Measurements from ENCODE around the gene NCKAP5. TPM values are rescaled to one million over a fixed set of nuclear protein-coding genes. Genes with fewer than 3 reads are reported as not detected.
A peak's percentile ranks its signal among the peaks of the same experiment; 100 is the strongest.

The NCKAP5 gene
- polyA plus RNA-seq, 2 of the 4 experiments (the other 2 are of a cell fraction): 3.0 to 4.1 TPM

- DNase-seq (ENCODE audit: low read depth in 1 of 2, low spot score in 1 of 2) (peak in 1 of 2 experiments; percentile 21), FAIRE-seq (no peak), ATAC-seq (peak; percentile 27 to 47; a peak in 2 of 6 replicates)
- Histone ChIP-seq H3K4me3 (no peak overlapping the region), H3K4me2 (no peak overlapping the region), H3K9me3 (no peaks in the 10 kb centered on the region), H3K27ac (peak overlapping the region; percentile 36 to 43; a peak in 4 of 6 replicates), H3K4me1 (no peaks in the 10 kb centered on the region)
- CTCF ChIA-PET: no interaction called here
- WGBS (ENCODE audit: missing lambda C conversion rate): 40% methylated on average over 4 of the region's 4 CpGs
- POLR2A ChIA-PET: no interaction called here
- no peak for TF ChIP-seq BCL3 (IDR thresholded peaks at IDR 0.05)
These were observed 221.6 kb downstream of the NCKAP5 start for GRCh38 chr2:133346654-133347053.

GRCh38 chr2:133345638-133346037 is 222.6 kb downstream of the NCKAP5 start:
- Histone ChIP-seq H3K27ac (no peak overlapping the region; a peak in 2 of 6 replicates), H3K9me3 (no peaks in the 10 kb centered on the region), H3K4me3 (no peak overlapping the region), H3K4me1 (no peaks in the 10 kb centered on the region), H3K4me2 (no peak overlapping the region)
- TF ChIP-seq CBX2 (IDR thresholded peaks at IDR 0.05; ENCODE audit: borderline replicate concordance, low read depth): no peak
- ChIA-PET CTCF (no interaction called here), POLR2A (no interaction called here)
- ATAC-seq: no peak
- FAIRE-seq: no peak
- DNase-seq (ENCODE audit: low read depth in 1 of 2, low spot score in 1 of 2): no peak
- WGBS (ENCODE audit: missing lambda C conversion rate): 77% methylated on average over 1 of the region's 1 CpG

DNA sequence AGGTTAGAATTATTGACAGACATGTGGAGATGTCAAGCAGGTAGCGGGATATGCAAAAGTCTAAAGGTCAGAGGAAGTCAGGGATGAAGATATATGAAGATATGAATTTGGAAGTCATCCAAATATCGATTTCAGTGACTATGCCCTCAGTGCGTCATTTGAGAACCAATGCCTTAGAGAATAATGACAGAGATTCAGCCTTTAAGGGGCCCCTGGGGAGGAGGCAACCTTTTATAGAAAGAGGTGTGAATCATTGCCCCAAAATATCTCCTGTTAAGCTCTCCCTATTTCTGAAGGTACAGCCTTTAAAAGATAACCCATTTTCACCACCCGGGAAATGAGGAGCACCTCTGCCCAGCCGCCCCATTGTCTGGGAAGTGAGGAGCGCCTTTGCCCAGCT is 223.4 kb downstream of the NCKAP5 start:
- WGBS (ENCODE audit: missing lambda C conversion rate): 66% methylated on average over 6 of the region's 6 CpGs
- H3K4me3 ChIP-seq: no peak overlapping the region
- FAIRE-seq: no peak
- H3K9me3 ChIP-seq: no peaks in the 10 kb centered on the region
- CTCF ChIA-PET: interaction anchor here (1.2 kb wide), 1 partner anchor 34 kb away, joined by 3 read pairs; no protein-coding TSS in a partner anchor
- POLR2A ChIA-PET: no interaction called here
- H3K4me1 ChIP-seq: no peaks in the 10 kb centered on the region
- no peak for DNase-seq (ENCODE audit: low read depth in 1 of 2, low spot score in 1 of 2)
- TF ChIP-seq RCOR1 (IDR thresholded peaks at IDR 0.05; ENCODE audit: low read depth, low read length) (no peak), TFCP2L1 (CRISPR knock-in tag; IDR thresholded peaks at IDR 0.05) (no peak), ZNF302 (CRISPR knock-in tag; IDR thresholded peaks at IDR 0.05) (no peak), RNF2 (IDR thresholded peaks at IDR 0.05; ENCODE audit: borderline replicate concordance, low read depth) (no peak), HOXA7 (CRISPR knock-in tag; IDR thresholded peaks at IDR 0.05) (no peak)
- no peak for ATAC-seq
- no peak overlapping the region for H3K27ac ChIP-seq
- H3K4me2 ChIP-seq: no peak overlapping the region

DNA sequence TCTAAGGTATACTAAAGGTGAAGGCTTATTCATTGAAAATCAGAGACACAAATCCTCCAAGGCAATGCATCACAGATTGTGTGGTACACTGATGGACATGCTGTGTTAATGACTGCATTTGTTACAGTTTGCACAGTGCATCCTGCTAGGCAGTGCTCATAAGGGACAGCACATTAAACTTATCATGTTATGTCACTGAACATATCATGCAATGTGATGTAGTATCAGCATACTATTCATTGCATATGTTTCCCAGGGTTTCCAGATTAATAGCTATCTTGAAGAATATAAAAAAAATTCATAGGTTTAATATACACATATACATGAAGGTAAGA is 225.3 kb downstream of the NCKAP5 start:
- Histone ChIP-seq H3K4me2 (no peak overlapping the region), H3K27ac (no peak overlapping the region), H3K9me3 (no peaks in the 10 kb centered on the region), H3K4me3 (no peak overlapping the region), H3K4me1 (no peaks in the 10 kb centered on the region)
- ATAC-seq (no peak), FAIRE-seq (no peak), DNase-seq (ENCODE audit: low read depth in 1 of 2, low spot score in 1 of 2) (no peak)
- TF ChIP-seq NFE2L2 (conservative IDR thresholded peaks at IDR 0.05; ENCODE audit: low read length) (no peak), EHMT2 (IDR thresholded peaks at IDR 0.05; ENCODE audit: low read depth) (no peak), RFX5 (IDR thresholded peaks at IDR 0.05) (no peak), TFCP2L1 (CRISPR knock-in tag; IDR thresholded peaks at IDR 0.05) (no peak), RNF2 (IDR thresholded peaks at IDR 0.05; ENCODE audit: borderline replicate concordance, low read depth) (no peak), NR3C1 (IDR thresholded peaks at IDR 0.05) (no peak), GATA3 (IDR thresholded peaks at IDR 0.05; ENCODE audit: borderline replicate concordance) (no peak), HOXB13 (CRISPR knock-in tag; IDR thresholded peaks at IDR 0.05; ENCODE audit: low read depth) (no peak), MYC (IDR thresholded peaks at IDR 0.05; ENCODE audit: borderline replicate concordance, low read length) (no peak)
- TF ChIP-seq, protein P1, sequence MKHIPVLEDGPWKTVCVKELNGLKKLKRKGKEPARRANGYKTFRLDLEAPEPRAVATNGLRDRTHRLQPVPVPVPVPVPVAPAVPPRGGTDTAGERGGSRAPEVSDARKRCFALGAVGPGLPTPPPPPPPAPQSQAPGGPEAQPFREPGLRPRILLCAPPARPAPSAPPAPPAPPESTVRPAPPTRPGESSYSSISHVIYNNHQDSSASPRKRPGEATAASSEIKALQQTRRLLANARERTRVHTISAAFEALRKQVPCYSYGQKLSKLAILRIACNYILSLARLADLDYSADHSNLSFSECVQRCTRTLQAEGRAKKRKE (CRISPR knock-in tag; IDR thresholded peaks at IDR 0.05; ENCODE audit: low read depth): no peak
- TF ChIP-seq, protein P2, sequence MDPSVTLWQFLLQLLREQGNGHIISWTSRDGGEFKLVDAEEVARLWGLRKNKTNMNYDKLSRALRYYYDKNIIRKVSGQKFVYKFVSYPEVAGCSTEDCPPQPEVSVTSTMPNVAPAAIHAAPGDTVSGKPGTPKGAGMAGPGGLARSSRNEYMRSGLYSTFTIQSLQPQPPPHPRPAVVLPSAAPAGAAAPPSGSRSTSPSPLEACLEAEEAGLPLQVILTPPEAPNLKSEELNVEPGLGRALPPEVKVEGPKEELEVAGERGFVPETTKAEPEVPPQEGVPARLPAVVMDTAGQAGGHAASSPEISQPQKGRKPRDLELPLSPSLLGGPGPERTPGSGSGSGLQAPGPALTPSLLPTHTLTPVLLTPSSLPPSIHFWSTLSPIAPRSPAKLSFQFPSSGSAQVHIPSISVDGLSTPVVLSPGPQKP (IDR thresholded peaks at IDR 0.05; ENCODE audit: low read depth, low read length): no peak
- POLR2A ChIA-PET: no interaction called here
- CTCF ChIA-PET: no interaction called here

All from A549 (cell line).